ENCODE results near the gene CD22.

DNA sequence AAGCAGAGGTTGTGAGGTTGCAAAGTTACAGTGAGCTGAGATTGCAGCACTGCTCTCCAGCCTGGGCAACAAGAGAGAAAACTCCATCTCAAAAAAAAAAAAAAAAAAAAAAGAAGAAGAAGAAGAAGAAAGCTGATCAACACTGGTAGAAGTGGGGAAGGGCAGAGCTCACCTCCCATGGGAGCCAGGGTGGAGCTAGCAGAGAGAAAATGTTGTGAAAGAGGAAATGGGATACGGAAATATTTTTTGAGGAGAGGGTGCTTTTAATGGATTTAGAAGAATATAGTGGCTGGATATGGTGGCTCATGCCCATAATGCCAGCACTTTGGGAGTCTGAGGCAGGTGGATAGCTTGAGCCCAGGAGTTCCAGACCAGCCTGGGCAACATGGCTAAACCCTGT, 48.7 kb downstream of the CD22 start:
- TF ChIP-seq EP300 (conservative IDR thresholded peaks at IDR 0.05; ENCODE audit: poor library complexity, severe bottlenecking), result no peak
- TF ChIP-seq, protein P1, sequence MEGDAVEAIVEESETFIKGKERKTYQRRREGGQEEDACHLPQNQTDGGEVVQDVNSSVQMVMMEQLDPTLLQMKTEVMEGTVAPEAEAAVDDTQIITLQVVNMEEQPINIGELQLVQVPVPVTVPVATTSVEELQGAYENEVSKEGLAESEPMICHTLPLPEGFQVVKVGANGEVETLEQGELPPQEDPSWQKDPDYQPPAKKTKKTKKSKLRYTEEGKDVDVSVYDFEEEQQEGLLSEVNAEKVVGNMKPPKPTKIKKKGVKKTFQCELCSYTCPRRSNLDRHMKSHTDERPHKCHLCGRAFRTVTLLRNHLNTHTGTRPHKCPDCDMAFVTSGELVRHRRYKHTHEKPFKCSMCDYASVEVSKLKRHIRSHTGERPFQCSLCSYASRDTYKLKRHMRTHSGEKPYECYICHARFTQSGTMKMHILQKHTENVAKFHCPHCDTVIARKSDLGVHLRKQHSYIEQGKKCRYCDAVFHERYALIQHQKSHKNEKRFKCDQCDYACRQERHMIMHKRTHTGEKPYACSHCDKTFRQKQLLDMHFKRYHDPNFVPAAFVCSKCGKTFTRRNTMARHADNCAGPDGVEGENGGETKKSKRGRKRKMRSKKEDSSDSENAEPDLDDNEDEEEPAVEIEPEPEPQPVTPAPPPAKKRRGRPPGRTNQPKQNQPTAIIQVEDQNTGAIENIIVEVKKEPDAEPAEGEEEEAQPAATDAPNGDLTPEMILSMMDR (IDR thresholded peaks at IDR 0.05; ENCODE audit: poor library complexity, severe bottlenecking), result no peak
- TF ChIP-seq EZH2 (IDR thresholded peaks at IDR 0.05; ENCODE audit: borderline replicate concordance, insufficient read depth, low read length, poor library complexity, severe bottlenecking), result no peak
- TF ChIP-seq POLR2AphosphoS5 (IDR thresholded peaks at IDR 0.05), result no peak
- no peak for TF ChIP-seq RAD21 (conservative IDR thresholded peaks at IDR 0.05)
- TF ChIP-seq SMC3 (conservative IDR thresholded peaks at IDR 0.05; ENCODE audit: poor library complexity), result no peak
- TF ChIP-seq, protein P2, sequence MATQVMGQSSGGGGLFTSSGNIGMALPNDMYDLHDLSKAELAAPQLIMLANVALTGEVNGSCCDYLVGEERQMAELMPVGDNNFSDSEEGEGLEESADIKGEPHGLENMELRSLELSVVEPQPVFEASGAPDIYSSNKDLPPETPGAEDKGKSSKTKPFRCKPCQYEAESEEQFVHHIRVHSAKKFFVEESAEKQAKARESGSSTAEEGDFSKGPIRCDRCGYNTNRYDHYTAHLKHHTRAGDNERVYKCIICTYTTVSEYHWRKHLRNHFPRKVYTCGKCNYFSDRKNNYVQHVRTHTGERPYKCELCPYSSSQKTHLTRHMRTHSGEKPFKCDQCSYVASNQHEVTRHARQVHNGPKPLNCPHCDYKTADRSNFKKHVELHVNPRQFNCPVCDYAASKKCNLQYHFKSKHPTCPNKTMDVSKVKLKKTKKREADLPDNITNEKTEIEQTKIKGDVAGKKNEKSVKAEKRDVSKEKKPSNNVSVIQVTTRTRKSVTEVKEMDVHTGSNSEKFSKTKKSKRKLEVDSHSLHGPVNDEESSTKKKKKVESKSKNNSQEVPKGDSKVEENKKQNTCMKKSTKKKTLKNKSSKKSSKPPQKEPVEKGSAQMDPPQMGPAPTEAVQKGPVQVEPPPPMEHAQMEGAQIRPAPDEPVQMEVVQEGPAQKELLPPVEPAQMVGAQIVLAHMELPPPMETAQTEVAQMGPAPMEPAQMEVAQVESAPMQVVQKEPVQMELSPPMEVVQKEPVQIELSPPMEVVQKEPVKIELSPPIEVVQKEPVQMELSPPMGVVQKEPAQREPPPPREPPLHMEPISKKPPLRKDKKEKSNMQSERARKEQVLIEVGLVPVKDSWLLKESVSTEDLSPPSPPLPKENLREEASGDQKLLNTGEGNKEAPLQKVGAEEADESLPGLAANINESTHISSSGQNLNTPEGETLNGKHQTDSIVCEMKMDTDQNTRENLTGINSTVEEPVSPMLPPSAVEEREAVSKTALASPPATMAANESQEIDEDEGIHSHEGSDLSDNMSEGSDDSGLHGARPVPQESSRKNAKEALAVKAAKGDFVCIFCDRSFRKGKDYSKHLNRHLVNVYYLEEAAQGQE (IDR thresholded peaks at IDR 0.05; ENCODE audit: borderline replicate concordance), result no peak
- no peak for TF ChIP-seq TAF1 (IDR thresholded peaks at IDR 0.05; ENCODE audit: low read depth)
- no peak for TF ChIP-seq MXI1 (conservative IDR thresholded peaks at IDR 0.05; ENCODE audit: poor library complexity, severe bottlenecking)

Data from neural cell (in vitro differentiated cells).